ENCODE data around the gene EBPL.

EBPL gene

DNA sequence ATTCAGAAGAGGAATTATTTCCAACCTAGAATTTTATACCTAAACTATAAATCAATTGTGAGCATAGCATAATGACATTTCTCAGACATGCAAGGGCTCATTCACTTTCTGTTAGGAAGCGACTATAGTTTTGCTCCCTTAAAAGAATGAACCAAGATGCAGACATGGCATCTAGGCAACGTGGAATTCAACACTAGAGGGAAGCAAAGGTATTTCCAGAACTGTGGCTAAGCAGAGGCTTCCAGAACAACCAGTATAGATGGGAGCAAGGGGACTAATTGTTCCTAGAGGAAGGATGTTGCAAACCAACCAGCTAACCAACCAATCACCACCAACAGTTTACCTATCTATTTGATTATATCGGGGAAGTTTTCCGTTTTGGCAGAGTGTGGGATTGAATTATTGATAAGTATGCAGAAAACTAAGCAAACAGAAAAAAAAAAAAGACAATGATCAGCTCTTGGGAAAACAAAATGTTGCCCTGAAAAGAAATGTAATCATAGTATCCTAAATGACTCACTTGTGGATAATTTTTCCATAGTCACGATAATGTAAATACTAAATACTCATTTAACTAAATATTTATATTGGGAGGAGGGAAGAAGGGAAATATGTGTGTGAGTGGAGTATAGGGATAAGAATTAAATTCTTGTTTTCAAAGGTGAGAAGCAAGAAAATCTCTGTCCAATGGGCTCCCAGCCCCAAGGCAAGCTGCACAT is 41.9 kb downstream of the EBPL start:
- CTCF ChIA-PET = interaction anchor here (0.6 to 0.9 kb wide), 2 partner anchors 20 to 1268 kb away, joined by 3 read pairs; no protein-coding TSS in a partner anchor
- DNase-seq = no peak
- no peaks in the 10 kb centered on the region for H3K36me3 ChIP-seq (ENCODE audit: control insufficient read depth in 4 of 4, insufficient read depth in 4 of 4, low read length in 3 of 4)
- no CpG with 5 or more reads among the region's 5 CpGs for whole genome bisulfite sequencing (ENCODE audit: insufficient coverage)
- H3K4me3 ChIP-seq (ENCODE audit: control insufficient read depth in 1 of 7, extremely low read depth in 1 of 7, insufficient read depth in 4 of 7, low read depth in 2 of 7, low read length in 6 of 7) = no peak overlapping the region
- H3K27me3 ChIP-seq (replicated peaks in 2 of 5; ENCODE audit: control insufficient read depth in 4 of 5, insufficient read depth in 5 of 5, low read length in 4 of 5) = no peaks in the 10 kb centered on the region
- POLR2A ChIA-PET = no interaction called here
- H3K4me1 ChIP-seq (ENCODE audit: control extremely low read depth in 1 of 4, control insufficient read depth in 4 of 4, insufficient read depth in 4 of 4, low read length in 3 of 4) = peaks cover 11 to 28% (median 20%) of the 10 kb centered on the region in 4 experiments
- H3K27ac ChIP-seq (ENCODE audit: insufficient read depth in 1 of 2, low read depth in 1 of 2, low read length in 2 of 2, poor library complexity in 1 of 2, severe bottlenecking in 2 of 2) = no peak overlapping the region
- H3K9me3 ChIP-seq (ENCODE audit: control extremely low read depth in 1 of 5, control insufficient read depth in 4 of 5, insufficient read depth in 2 of 5, low read depth in 1 of 5, low read length in 4 of 5) = no peaks in the 10 kb centered on the region

DNA sequence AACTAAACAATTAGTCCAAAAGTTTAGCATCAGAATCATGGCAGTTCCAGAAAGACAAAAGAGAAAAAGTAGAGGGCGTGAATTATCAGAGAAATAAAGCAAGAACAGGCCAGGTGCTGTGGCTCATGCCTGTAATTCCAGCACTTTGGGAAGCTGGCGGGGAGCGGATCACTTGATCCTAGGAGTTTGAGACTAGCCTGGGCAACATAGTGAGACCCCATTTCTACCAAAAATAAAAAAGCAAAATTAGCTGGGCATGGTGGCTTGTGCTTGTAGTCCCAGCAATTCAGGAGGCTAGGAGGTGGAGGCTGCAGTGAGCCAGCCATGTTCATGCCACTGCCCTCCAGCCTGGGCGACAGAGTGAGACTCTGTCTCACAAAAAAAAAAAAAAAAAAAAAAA is 44.6 kb downstream of the EBPL start:
- Histone ChIP-seq H3K9me3 (ENCODE audit: control extremely low read depth in 1 of 5, control insufficient read depth in 4 of 5, insufficient read depth in 2 of 5, low read depth in 1 of 5, low read length in 4 of 5) (no peaks in the 10 kb centered on the region), H3K4me1 (ENCODE audit: control extremely low read depth in 1 of 4, control insufficient read depth in 4 of 4, insufficient read depth in 4 of 4, low read length in 3 of 4) (peaks cover 8 to 24% (median 20%) of the 10 kb centered on the region in 4 experiments), H3K36me3 (ENCODE audit: control insufficient read depth in 4 of 4, insufficient read depth in 4 of 4, low read length in 3 of 4) (no peaks in the 10 kb centered on the region), H3K27ac (ENCODE audit: insufficient read depth in 1 of 2, low read depth in 1 of 2, low read length in 2 of 2, poor library complexity in 1 of 2, severe bottlenecking in 2 of 2) (no peak overlapping the region), H3K4me3 (ENCODE audit: control insufficient read depth in 1 of 7, extremely low read depth in 1 of 7, insufficient read depth in 4 of 7, low read depth in 2 of 7, low read length in 6 of 7) (no peak overlapping the region), H3K27me3 (replicated peaks in 2 of 5; ENCODE audit: control insufficient read depth in 4 of 5, insufficient read depth in 5 of 5, low read length in 4 of 5) (no peaks in the 10 kb centered on the region)
- ChIA-PET POLR2A (no interaction called here), CTCF (no interaction called here)
- no CpG with 5 or more reads among the region's 4 CpGs for WGBS (ENCODE audit: insufficient coverage)
- no peak for DNase-seq

DNA sequence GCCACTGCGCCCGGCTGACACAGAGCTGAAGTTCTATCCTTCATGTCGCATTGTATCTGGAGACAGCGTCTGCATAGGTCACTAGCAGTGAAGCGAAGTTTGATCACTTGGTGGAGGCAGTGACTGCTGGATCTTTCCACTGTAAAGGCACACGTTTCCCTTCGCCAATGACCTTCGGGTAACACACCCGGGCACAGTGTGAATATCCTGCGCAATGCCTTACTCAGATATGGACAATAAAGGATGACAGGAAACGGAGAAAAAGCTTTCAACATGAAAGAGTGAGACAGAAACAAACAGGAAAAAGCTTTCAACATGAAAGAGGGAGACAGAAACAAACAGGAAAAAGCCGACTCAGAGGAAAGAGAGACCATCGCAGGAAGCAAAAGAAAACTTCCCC is 45.8 kb downstream of the EBPL start:
- H3K36me3 ChIP-seq (ENCODE audit: control insufficient read depth in 4 of 4, insufficient read depth in 4 of 4, low read length in 3 of 4) = peaks cover 0 to 4% (median 0%) of the 10 kb centered on the region in 4 experiments
- no peak for DNase-seq
- H3K27ac ChIP-seq (ENCODE audit: insufficient read depth in 1 of 2, low read depth in 1 of 2, low read length in 2 of 2, poor library complexity in 1 of 2, severe bottlenecking in 2 of 2) = no peak overlapping the region
- H3K9me3 ChIP-seq (ENCODE audit: control extremely low read depth in 1 of 5, control insufficient read depth in 4 of 5, insufficient read depth in 2 of 5, low read depth in 1 of 5, low read length in 4 of 5) = no peaks in the 10 kb centered on the region
- 98% methylated on average over 11 of the region's 13 CpGs for WGBS (ENCODE audit: insufficient coverage)
- H3K27me3 ChIP-seq (replicated peaks in 2 of 5; ENCODE audit: control insufficient read depth in 4 of 5, insufficient read depth in 5 of 5, low read length in 4 of 5) = no peaks in the 10 kb centered on the region
- ChIA-PET CTCF (interaction anchor here (1.0 to 1.5 kb wide), 3 partner anchors 12 to 20 kb away, joined by 3 to 6 read pairs (median 4); no protein-coding TSS in a partner anchor), POLR2A (no interaction called here)
- peaks cover 9 to 33% (median 23%) of the 10 kb centered on the region in 4 experiments for H3K4me1 ChIP-seq (ENCODE audit: control extremely low read depth in 1 of 4, control insufficient read depth in 4 of 4, insufficient read depth in 4 of 4, low read length in 3 of 4)
- no peak overlapping the region for H3K4me3 ChIP-seq (ENCODE audit: control insufficient read depth in 1 of 7, extremely low read depth in 1 of 7, insufficient read depth in 4 of 7, low read depth in 2 of 7, low read length in 6 of 7)

DNA sequence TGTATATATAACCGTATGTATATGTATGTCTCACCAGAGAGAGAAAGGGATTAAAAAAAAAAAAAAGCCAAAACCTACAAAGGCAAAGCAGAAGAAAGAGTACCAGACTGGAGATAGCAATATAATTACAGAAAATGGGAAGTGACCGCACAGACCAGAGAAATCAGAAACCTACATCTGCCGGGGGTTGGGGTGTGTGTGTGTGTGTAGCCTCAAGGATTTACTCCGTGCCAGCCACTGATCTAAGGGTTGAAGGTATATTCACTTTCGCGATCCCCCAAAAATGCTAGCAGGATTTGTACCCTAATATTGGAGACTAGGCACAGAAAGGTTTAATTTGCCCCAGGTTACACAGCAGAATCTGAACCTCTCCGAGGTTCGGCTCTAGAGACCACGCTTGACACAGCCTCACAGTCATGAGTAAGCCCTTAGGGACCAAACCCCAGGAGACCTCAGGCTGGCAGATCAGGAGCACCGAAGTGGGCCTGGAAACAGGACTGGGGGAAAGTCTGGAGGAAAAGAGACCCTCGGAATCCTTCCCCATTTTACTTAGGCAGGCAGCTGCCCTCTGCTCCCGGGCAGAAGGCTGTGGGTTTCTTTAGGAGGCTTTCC is 48.1 kb downstream of the EBPL start:
- Histone ChIP-seq H3K9me3 (ENCODE audit: control extremely low read depth in 1 of 5, control insufficient read depth in 4 of 5, insufficient read depth in 2 of 5, low read depth in 1 of 5, low read length in 4 of 5) (no peaks in the 10 kb centered on the region), H3K4me1 (ENCODE audit: control extremely low read depth in 1 of 4, control insufficient read depth in 4 of 4, insufficient read depth in 4 of 4, low read length in 3 of 4) (peaks cover 9 to 33% (median 23%) of the 10 kb centered on the region in 4 experiments), H3K27me3 (replicated peaks in 2 of 5; ENCODE audit: control insufficient read depth in 4 of 5, insufficient read depth in 5 of 5, low read length in 4 of 5) (no peaks in the 10 kb centered on the region), H3K4me3 (ENCODE audit: control insufficient read depth in 1 of 7, extremely low read depth in 1 of 7, insufficient read depth in 4 of 7, low read depth in 2 of 7, low read length in 6 of 7) (peak overlapping the region in 5 of 7 experiments; percentile 16 to 55 (median 35)), H3K36me3 (ENCODE audit: control insufficient read depth in 4 of 4, insufficient read depth in 4 of 4, low read length in 3 of 4) (peaks cover 0 to 6% (median 0%) of the 10 kb centered on the region in 4 experiments), H3K27ac (ENCODE audit: insufficient read depth in 1 of 2, low read depth in 1 of 2, low read length in 2 of 2, poor library complexity in 1 of 2, severe bottlenecking in 2 of 2) (no peak overlapping the region)
- ChIA-PET CTCF (interaction anchor here (5.8 kb wide), 1 partner anchor 14 kb away, joined by 29 read pairs; the partner anchor contains the start of gene ARL11), POLR2A (no interaction called here)
- DNase-seq = peak; percentile 64 to 93 (median 90)
- WGBS (ENCODE audit: insufficient coverage) = 39% methylated on average over 11 of the region's 12 CpGs

DNA sequence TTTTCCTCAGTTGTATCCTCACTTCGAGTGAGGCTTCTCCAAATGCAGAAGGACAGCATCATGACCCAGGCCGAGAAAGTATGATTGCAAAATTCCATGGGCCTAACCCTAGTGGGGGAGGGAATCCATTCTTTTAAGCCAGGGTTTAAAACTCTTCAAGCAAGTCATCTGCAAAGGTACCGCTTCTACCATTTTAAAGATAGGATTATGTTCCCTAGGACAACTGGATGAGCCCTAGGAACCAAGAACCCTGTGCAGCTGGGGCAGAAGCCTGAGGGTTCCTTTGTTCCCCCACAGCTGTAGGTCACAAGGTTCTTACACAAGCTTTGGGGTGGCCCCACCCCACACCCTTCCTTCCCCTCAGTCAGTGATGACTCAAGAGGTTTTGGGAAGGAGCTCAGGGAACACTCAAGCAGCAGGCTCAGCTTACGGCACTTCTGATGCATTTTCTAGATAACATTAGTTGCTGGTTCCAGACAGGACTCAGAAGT is 49.4 kb downstream of the EBPL start:
- WGBS (ENCODE audit: insufficient coverage) = 72% methylated on average over 4 of the region's 4 CpGs
- no peaks in the 10 kb centered on the region for H3K9me3 ChIP-seq (ENCODE audit: control extremely low read depth in 1 of 5, control insufficient read depth in 4 of 5, insufficient read depth in 2 of 5, low read depth in 1 of 5, low read length in 4 of 5)
- DNase-seq = peak; percentile 69 to 87 (median 83)
- ChIA-PET CTCF (interaction anchor here (1.5 to 5.8 kb wide), 2 partner anchors 10 to 12 kb away, joined by 5 to 29 read pairs; partner anchors contain the start of gene ARL11), POLR2A (interaction anchor here (0.5 to 0.6 kb wide), 2 partner anchors 221 to 577 kb away, joined by 3 read pairs; no protein-coding TSS in a partner anchor)
- H3K27me3 ChIP-seq (replicated peaks in 2 of 5; ENCODE audit: control insufficient read depth in 4 of 5, insufficient read depth in 5 of 5, low read length in 4 of 5) = no peaks in the 10 kb centered on the region
- H3K4me3 ChIP-seq (ENCODE audit: control insufficient read depth in 1 of 7, extremely low read depth in 1 of 7, insufficient read depth in 4 of 7, low read depth in 2 of 7, low read length in 6 of 7) = peak overlapping the region in 2 of 7 experiments; percentile 35 to 51
- no peak overlapping the region for H3K27ac ChIP-seq (ENCODE audit: insufficient read depth in 1 of 2, low read depth in 1 of 2, low read length in 2 of 2, poor library complexity in 1 of 2, severe bottlenecking in 2 of 2)
- peaks cover 0 to 6% (median 0%) of the 10 kb centered on the region in 4 experiments for H3K36me3 ChIP-seq (ENCODE audit: control insufficient read depth in 4 of 4, insufficient read depth in 4 of 4, low read length in 3 of 4)
- H3K4me1 ChIP-seq (ENCODE audit: control extremely low read depth in 1 of 4, control insufficient read depth in 4 of 4, insufficient read depth in 4 of 4, low read length in 3 of 4) = peaks cover 9 to 33% (median 23%) of the 10 kb centered on the region in 4 experiments

DNA sequence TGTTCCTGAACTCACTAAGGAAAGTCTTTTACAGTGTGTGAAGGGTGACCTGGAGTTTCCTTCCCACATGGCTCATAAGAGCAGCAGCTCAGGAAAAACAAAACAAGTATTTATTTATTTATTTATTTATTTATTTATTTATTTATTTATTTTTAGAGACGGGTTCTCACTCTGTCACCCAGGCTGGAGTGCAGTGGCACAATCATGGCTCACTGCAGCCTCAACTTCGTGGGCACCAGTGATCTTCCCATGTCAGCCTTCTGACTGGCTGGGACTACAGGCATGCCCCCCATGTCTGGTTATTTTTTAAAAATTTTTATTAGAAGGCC is 52.6 kb downstream of the EBPL start:
- no peak overlapping the region for H3K27ac ChIP-seq (ENCODE audit: insufficient read depth in 1 of 2, low read depth in 1 of 2, low read length in 2 of 2, poor library complexity in 1 of 2, severe bottlenecking in 2 of 2)
- no peak overlapping the region for H3K4me3 ChIP-seq (ENCODE audit: control insufficient read depth in 1 of 7, extremely low read depth in 1 of 7, insufficient read depth in 4 of 7, low read depth in 2 of 7, low read length in 6 of 7)
- CTCF ChIA-PET = interaction anchor here (5.8 kb wide), 1 partner anchor 9 kb away, joined by 29 read pairs; the partner anchor contains the start of gene ARL11
- 100% methylated on average over 1 of the region's 2 CpGs for WGBS (ENCODE audit: insufficient coverage)
- H3K27me3 ChIP-seq (replicated peaks in 2 of 5; ENCODE audit: control insufficient read depth in 4 of 5, insufficient read depth in 5 of 5, low read length in 4 of 5) = no peaks in the 10 kb centered on the region
- H3K4me1 ChIP-seq (ENCODE audit: control extremely low read depth in 1 of 4, control insufficient read depth in 4 of 4, insufficient read depth in 4 of 4, low read length in 3 of 4) = peaks cover 15 to 47% (median 34%) of the 10 kb centered on the region in 4 experiments
- H3K9me3 ChIP-seq (ENCODE audit: control extremely low read depth in 1 of 5, control insufficient read depth in 4 of 5, insufficient read depth in 2 of 5, low read depth in 1 of 5, low read length in 4 of 5) = no peaks in the 10 kb centered on the region
- peaks cover 0 to 6% (median 1%) of the 10 kb centered on the region in 4 experiments for H3K36me3 ChIP-seq (ENCODE audit: control insufficient read depth in 4 of 4, insufficient read depth in 4 of 4, low read length in 3 of 4)
- no peak for DNase-seq
- POLR2A ChIA-PET = no interaction called here

Measured in common myeloid progenitor, CD34-positive (primary cell).